Activated CD4-positive, alpha-beta T cell treated with anti-CD3 and anti-CD28 coated beads for 36 hours (primary cell): ENCODE results near the gene PRCC. TPM values are rescaled to one million over a fixed set of nuclear protein-coding genes. Genes with fewer than 3 reads are reported as not detected.
A peak's percentile ranks its signal among the peaks of the same experiment; 100 is the strongest.

Source experiments
- ATAC-seq: fragments of 200-7000 bp; cut with Tn5 transposase; one replicate; pipeline ENCODE4 v1.10.0; 2021; ENCODE audit warnings: mild to moderate bottlenecking, moderate library complexity
- CTCF ChIA-PET: fragments of 350-600 bp; sonication (Branson Sonifier 250); formaldehyde crosslinking; loops from one replicate; lab custom pipeline; 2021; ENCODE audit warnings: antibody characterized with exemption; lab: Charles Lee
- POLR2A ChIA-PET: fragments of 350-600 bp; sonication (Branson Sonifier 250); formaldehyde crosslinking; loops from one replicate; lab custom pipeline; 2021; ENCODE audit warnings: antibody characterized with exemption, inconsistent platforms; lab: Charles Lee
- DNase-seq: peaks from one replicate; pipeline ENCODE4 v3.0.0-alpha.2; 2020
- H3K27ac Mint-ChIP-seq: one replicate; pipeline ENCODE4 v1.8.0; 2021; ENCODE audit warnings: mixed read lengths
- H3K27me3 Mint-ChIP-seq: one replicate; pipeline ENCODE4 v1.8.0; 2021; ENCODE audit warnings: mixed read lengths
- H3K36me3 Mint-ChIP-seq: one replicate; pipeline ENCODE4 v1.8.0; 2021; ENCODE audit warnings: low read depth, mixed read lengths
- H3K4me1 Mint-ChIP-seq: one replicate; pipeline ENCODE4 v1.8.0; 2021; ENCODE audit warnings: mixed read lengths
- H3K4me3 Mint-ChIP-seq: one replicate; pipeline ENCODE4 v1.8.0; 2021; ENCODE audit warnings: mild to moderate bottlenecking, moderate library complexity, mixed read lengths
- H3K9me3 Mint-ChIP-seq: one replicate; pipeline ENCODE4 v1.8.0; 2021; ENCODE audit warnings: low read depth, mixed read lengths
- intact Hi-C, 2 experiments: fragments of 100-400 bp; cut with DNase I in 1 of 2; cut with micrococcal nuclease in 1 of 2; formaldehyde crosslinking; loops; one replicate each; pipeline versions ENCODE4 v1.14.2 to v1.15.1; 2022 to 2024; cut with DNase I, micrococcal nuclease
- total RNA-seq, 2 experiments: library from RNA; stranded (reverse); gene quantifications; one replicate each; pipeline ENCODE4 v1.2.3, GENCODE V29; 2021

PRCC gene
- total RNA-seq, 2 experiments from 2014 or later, result 80.4 to 110 TPM

DNA sequence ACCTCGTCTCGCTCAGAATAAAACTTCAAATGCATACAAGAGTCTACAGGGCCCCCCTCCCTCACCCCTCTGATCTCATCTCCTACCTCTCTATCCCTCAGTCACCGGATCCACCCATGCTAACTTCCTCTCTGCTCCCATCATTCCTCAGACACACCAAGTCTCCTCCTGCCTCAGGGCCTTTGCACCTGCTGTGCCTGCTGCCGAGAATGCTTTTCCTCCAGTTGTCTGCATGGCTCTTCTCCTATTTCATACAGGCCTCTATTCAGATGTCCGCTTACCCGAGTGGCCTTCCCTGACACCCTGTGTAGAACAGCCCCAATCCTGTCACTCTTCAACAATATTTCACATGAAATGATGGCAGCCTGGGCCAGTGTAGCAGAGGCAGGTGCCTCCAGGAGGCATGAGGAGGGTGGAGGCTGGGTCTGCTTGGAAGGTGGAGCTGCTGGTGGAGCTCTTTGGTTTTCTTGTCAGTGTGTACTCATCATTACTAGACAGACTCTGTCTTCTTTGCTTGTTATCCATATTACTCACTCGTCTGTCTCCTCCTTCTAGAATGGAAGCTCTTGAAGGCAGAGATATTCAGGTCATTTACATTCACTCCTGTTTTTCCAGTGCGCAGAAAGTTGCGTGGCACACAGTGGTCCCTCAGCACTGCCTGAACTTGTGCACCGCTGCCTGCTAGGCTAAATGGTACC lies 45.1 kb downstream of the PRCC start:
- peak; percentile 37 for DNase-seq
- Mint-ChIP-seq H3K27ac (peak overlapping the region; percentile 100), H3K27me3 (no peaks in the 10 kb centered on the region), H3K4me1 (peaks cover 70% of the 10 kb centered on the region), H3K36me3 (peaks cover 85% of the 10 kb centered on the region), H3K9me3 (no peaks in the 10 kb centered on the region), H3K4me3 (peak overlapping the region; percentile 93)
- POLR2A ChIA-PET, result interaction anchor here (1.0 to 1.1 kb wide), 2 partner anchors 45 to 47 kb away, joined by 3 read pairs; partner anchors contain the start of gene PRCC
- CTCF ChIA-PET, result interaction anchor here (0.6 to 5.6 kb wide), 6 partner anchors 10 to 86 kb away, joined by 3 to 28 read pairs (median 4); partner anchors contain the start of gene NTRK1
- no peak for ATAC-seq
- intact Hi-C loops, result loop anchor here in 1 of 2 experiments (5.0 kb wide), 1 partner anchor 50 kb away; the partner anchor contains the start of gene NTRK1

DNA sequence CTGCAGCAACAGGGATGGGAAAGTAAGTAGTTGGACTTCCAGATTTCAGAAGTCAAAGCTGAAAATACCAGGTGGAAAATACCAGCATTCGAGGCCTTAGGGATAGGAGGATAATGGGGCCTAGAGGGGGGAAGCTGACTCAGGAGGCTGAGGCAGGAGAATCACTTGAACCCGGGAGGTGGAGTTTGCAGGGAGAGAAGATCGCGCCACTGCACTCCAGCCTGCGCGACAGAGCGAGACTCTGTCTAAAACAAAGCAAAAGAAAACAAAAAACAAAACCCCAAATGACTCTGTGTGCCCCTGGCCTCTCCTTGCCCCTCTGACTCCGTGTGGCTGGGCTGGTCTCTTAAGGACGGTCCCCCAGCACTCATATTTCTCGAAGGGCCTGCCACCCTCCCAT lies 46.0 kb downstream of the PRCC start:
- Mint-ChIP-seq H3K4me3 (peak overlapping the region; percentile 93), H3K4me1 (peaks cover 66% of the 10 kb centered on the region), H3K36me3 (peaks cover 76% of the 10 kb centered on the region), H3K27ac (peak overlapping the region; percentile 100), H3K27me3 (no peaks in the 10 kb centered on the region), H3K9me3 (no peaks in the 10 kb centered on the region)
- intact Hi-C loops, result loop anchor here in 1 of 2 experiments (5.0 kb wide), 1 partner anchor 49 kb away; the partner anchor contains the start of gene NTRK1
- ChIA-PET POLR2A (interaction anchor here (0.9 to 1.1 kb wide), 3 partner anchors 11 to 46 kb away, joined by 3 read pairs; partner anchors contain the start of gene PRCC), CTCF (interaction anchor here (1.0 to 5.6 kb wide), 6 partner anchors 9 to 87 kb away, joined by 3 to 28 read pairs (median 5); partner anchors contain the start of genes INSRR and NTRK1)
- ATAC-seq (no peak), DNase-seq (no peak)

DNA sequence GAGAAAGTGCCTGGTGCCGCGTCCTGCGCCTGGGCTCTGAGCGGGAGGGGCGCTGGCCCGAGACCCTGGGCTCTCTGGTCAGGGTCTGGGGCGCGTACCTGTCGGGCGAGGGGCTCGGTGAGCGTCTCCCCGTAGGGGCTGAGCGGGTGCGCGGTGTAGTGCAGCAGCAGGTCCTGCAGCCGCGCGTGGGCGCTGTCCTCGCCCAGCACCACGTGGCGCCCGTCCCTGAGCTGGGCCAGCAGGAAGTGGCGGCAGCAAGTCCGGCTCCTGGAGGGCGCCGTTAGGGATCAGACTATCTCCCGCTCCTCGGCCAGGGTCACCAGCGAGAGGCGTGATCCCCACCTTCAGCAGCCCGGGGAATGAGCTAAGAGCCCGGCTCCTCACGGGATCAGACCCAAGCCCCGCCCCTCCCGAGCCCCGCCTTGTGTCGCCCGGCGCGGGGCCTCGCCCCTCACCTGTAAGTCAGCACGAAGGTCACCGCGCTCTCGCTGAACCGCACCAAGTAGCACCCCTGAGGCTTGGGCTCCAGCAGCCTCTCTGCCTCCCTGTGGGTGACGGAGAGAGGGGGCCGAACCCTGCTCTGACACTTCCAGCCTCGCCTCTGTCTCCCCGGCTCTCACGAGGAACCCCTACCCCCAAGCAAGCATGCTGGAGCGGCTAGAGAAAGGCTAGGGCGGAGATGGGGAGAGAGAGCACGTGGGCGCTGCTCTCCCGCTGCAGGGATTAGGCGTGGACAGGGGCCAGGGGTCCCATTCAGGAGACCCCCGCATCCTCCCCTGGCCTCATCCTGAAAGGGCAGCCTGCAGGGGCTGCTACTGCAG lies 46.6 kb downstream of the PRCC start:
- peak; percentile 86 for DNase-seq
- H3K27ac Mint-ChIP-seq, result peak overlapping the region; percentile 100
- intact Hi-C loops, result loop anchor here in 1 of 2 experiments (2.0 to 5.0 kb wide), 3 partner anchors 13 to 48 kb away; partner anchors contain the start of genes NTRK1 and PRCC
- ChIA-PET POLR2A (interaction anchor here (0.7 to 1.1 kb wide), 5 partner anchors 11 to 85 kb away, joined by 3 to 5 read pairs (median 3); partner anchors contain the start of genes ISG20L2 and PRCC), CTCF (interaction anchor here (0.7 to 5.6 kb wide), 7 partner anchors 8 to 88 kb away, joined by 3 to 28 read pairs (median 4); partner anchors contain the start of gene INSRR)
- H3K4me3 Mint-ChIP-seq, result peak overlapping the region; percentile 93
- ATAC-seq, result peak; percentile 38
- H3K36me3 Mint-ChIP-seq, result peaks cover 71% of the 10 kb centered on the region
- peaks cover 61% of the 10 kb centered on the region for H3K4me1 Mint-ChIP-seq
- H3K27me3 Mint-ChIP-seq, result no peaks in the 10 kb centered on the region
- no peaks in the 10 kb centered on the region for H3K9me3 Mint-ChIP-seq

DNA sequence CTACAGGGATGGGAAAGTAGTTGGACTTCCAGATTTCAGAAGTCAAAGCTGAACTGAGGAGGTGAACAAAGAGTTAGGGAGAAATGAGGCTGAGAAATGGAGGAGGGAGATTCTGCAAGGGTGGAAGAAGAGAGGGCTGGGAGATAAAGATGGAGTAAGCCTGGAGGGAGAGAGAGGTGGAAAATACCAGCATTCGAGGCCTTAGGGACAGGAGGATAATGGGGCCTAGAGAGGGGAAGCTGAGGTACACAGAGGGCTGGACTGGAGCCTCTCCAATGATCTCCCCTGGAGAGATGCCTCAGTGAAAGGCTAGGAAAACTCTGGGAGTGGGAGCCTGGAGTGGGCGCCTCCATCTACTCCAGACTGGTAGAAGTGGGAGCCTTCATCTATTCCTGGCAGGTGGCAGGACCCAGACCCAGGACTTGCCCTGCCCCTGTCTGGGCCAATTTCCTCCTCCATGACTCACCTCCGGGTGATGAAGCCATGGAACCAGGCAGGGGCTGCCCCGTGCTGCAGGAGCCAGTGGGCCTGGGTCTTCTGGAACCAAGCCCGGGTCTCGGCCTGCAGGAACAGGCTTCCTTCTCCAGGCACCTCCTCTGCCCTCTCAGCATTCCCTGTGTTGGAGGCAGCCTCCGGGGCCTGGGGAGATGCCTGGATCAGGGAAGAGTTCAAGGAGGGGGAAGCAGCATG lies 47.4 kb downstream of the PRCC start:
- Mint-ChIP-seq H3K27me3 (no peaks in the 10 kb centered on the region), H3K4me1 (peaks cover 56% of the 10 kb centered on the region), H3K4me3 (peak overlapping the region; percentile 93), H3K36me3 (peaks cover 65% of the 10 kb centered on the region), H3K9me3 (no peaks in the 10 kb centered on the region), H3K27ac (peak overlapping the region; percentile 100)
- ChIA-PET POLR2A (interaction anchor here (0.9 to 1.1 kb wide), 3 partner anchors 23 to 48 kb away, joined by 3 to 5 read pairs (median 3); partner anchors contain the start of gene PRCC), CTCF (interaction anchor here (0.7 to 5.6 kb wide), 8 partner anchors 8 to 88 kb away, joined by 3 to 28 read pairs (median 4); partner anchors contain the start of gene INSRR)
- DNase-seq (peak; percentile 74), ATAC-seq (no peak)
- intact Hi-C loops, result loop anchor here in 1 of 2 experiments (2.0 to 5.0 kb wide), 3 partner anchors 14 to 48 kb away; partner anchors contain the start of genes NTRK1 and PRCC

DNA sequence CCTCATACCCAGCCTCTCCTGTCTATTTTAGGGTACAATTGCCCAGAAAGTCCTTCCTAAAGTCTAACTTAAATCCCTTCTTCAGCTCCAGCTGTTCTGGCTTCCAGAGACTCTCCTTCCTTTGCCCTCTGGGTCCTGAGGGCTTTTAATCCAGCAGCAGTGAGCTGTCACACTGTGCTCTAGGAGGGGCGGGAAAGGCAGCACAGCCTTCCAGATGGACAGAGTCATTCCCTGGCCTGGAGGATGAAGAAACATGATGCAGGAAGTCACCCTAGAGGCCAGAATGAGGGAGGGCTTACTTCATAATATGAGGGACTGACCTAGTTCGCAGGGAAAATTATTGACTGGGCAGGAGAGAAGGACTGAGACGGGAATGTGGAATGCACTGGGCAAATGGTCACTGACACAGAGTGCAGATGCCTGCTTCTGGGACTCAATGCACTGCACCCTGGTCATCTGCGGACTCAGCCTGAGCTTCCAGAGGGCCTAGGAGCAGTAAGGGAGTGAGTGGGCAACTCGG lies 48.0 kb downstream of the PRCC start:
- ATAC-seq (no peak), DNase-seq (peak; percentile 5)
- Mint-ChIP-seq H3K4me3 (peak overlapping the region; percentile 93), H3K36me3 (peaks cover 60% of the 10 kb centered on the region), H3K27ac (peak overlapping the region; percentile 100), H3K9me3 (no peaks in the 10 kb centered on the region), H3K27me3 (no peaks in the 10 kb centered on the region), H3K4me1 (peaks cover 51% of the 10 kb centered on the region)
- ChIA-PET POLR2A (interaction anchor here (0.6 to 2.1 kb wide), 3 partner anchors 46 to 617 kb away, joined by 3 to 6 read pairs (median 3); partner anchors contain the start of genes ISG20L2 and METTL25B), CTCF (interaction anchor here (0.6 to 5.6 kb wide), 5 partner anchors 22 to 89 kb away, joined by 3 to 28 read pairs (median 8); partner anchors contain the start of genes INSRR and NTRK1)
- intact Hi-C loops, result loop anchor here in 1 of 2 experiments (2.0 kb wide), 2 partner anchors 15 to 49 kb away; partner anchors contain the start of gene PRCC

DNA sequence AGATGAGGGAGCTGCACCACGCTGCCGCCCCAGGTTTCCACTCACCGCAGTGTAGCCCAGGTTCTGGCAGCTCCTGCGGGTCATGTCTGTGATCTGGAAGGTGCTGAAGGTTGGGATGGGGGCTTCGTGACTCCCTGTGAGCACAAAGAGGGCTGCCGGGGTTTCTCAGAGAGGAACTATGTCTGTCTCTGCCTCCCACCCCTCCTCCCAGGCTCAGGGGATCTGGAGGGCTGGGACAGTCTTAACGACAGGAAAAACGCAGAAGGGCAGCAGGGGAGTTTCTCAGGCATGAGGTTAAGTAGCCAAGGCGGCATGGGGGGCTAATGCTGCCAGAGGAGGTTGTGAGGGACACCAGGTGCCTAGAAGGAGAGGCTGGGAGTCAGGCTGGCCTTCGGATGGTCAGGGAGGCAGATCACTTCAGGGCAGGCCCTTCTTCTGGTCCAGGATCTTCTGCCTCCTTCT lies 48.7 kb downstream of the PRCC start:
- Mint-ChIP-seq H3K27me3 (no peaks in the 10 kb centered on the region), H3K4me3 (peak overlapping the region; percentile 93), H3K27ac (peak overlapping the region; percentile 100), H3K4me1 (peaks cover 52% of the 10 kb centered on the region), H3K36me3 (peaks cover 56% of the 10 kb centered on the region), H3K9me3 (no peaks in the 10 kb centered on the region)
- ATAC-seq (no peak), DNase-seq (peak; percentile 22)
- CTCF ChIA-PET, result interaction anchor here (0.6 to 5.6 kb wide), 8 partner anchors 13 to 90 kb away, joined by 3 to 28 read pairs (median 3); partner anchors contain the start of genes INSRR, ISG20L2, METTL25B and NTRK1
- intact Hi-C loops, result loop anchor here (1.0 to 2.0 kb wide), 10 partner anchors 15 to 322 kb away; partner anchors contain the start of genes ISG20L2 (in 2 of the 2), METTL25B (in 2 of the 2), PRCC (in 2 of the 2) and ETV3 (in 1 of the 2)
- POLR2A ChIA-PET, result interaction anchor here (0.6 to 2.1 kb wide), 2 partner anchors 87 to 617 kb away, joined by 3 to 6 read pairs; partner anchors contain the start of genes ISG20L2 and METTL25B

DNA sequence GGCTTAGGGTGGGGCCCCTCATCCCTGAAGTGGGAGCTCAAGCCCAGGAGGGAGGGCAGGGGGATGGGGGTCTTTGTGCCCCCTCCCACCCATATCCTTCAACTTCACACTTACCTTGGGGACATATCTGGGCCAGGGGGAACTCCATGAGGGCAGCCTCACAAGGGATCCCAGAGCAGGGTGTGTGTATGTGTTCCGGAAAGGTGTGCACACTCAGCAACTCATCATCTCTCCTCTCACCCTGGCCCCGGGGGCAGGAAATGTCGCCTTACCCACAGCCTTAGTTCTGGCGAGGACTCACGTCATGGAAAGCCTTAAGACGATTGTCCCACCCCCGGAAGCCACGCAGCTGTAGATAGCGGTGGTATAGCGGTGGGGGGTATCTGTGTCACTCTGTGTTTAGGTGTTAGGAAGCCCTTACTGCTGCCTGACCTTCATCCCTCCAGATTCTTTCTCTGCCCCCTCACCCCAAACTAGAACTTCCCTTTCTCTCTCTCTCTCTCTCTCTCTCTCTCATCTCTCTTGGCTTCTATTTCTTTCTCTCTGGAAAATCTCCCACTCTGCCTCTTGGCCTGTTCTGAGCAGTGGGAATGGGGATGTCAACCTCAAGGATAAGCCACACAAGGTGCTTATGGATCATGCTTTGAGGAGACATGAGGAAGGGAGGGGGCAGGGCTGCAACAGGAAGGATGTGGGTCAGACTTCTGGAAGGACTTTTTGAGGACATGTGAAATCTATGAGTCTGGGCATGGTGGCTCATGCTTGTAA lies 49.4 kb downstream of the PRCC start, which contains the start of gene SH2D2A:
SH2D2A (minus strand) TSS at position 288 of the 768 bp plus-strand sequence; CDS start at position 148, 140 bp downstream.
- ChIA-PET CTCF (interaction anchor here (0.7 to 5.6 kb wide), 8 partner anchors 14 to 90 kb away, joined by 3 to 28 read pairs (median 3); partner anchors contain the start of genes INSRR, ISG20L2, METTL25B and NTRK1), POLR2A (interaction anchor here (0.7 to 2.1 kb wide), 2 partner anchors 17 to 88 kb away, joined by 3 to 6 read pairs; partner anchors contain the start of genes ISG20L2 and METTL25B)
- intact Hi-C loops, result loop anchor here (1.0 kb wide), 8 partner anchors 44 to 322 kb away; partner anchors contain the start of genes ISG20L2 (in 2 of the 2), METTL25B (in 2 of the 2), ETV3 (in 1 of the 2) and HDGF (in 1 of the 2)
- Mint-ChIP-seq H3K4me3 (peak within 1 kb of the TSS; percentile 93), H3K27ac (peak within 1 kb of the TSS; percentile 100), H3K27me3 (no peaks in the 10 kb centered on the region), H3K9me3 (no peaks in the 10 kb centered on the region), H3K4me1 (peaks cover 52% of the 10 kb centered on the region), H3K36me3 (peaks cover 49% of the 10 kb centered on the region)
- ATAC-seq (peak; percentile 91), DNase-seq (peak; percentile 97)

DNA sequence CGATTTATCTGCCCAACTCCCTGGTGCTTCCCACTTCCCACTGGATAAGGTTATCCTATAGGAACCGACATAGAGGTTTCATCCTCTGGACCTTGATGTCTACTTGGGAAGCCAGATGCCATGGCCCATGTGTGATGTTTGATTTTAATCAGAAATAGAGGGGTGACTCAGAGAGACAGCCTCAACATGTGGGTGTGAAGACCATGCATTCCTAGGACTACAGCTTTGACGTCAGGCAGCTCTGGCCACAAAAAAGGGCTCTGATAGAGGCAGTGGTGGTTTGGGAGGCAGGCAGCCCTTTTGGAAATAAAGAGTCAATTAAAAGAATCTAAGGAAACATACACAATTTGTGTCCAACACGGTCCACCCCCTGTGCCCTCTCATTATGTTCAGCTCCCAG lies 54.5 kb downstream of the PRCC start:
- ATAC-seq, result peak; percentile 86
- peak; percentile 75 for DNase-seq
- H3K27me3 Mint-ChIP-seq, result no peaks in the 10 kb centered on the region
- H3K4me1 Mint-ChIP-seq, result peaks cover 36% of the 10 kb centered on the region
- no peaks in the 10 kb centered on the region for H3K9me3 Mint-ChIP-seq
- H3K27ac Mint-ChIP-seq, result peak overlapping the region; percentile 70
- ChIA-PET CTCF (interaction anchor here (0.7 to 2.2 kb wide), 7 partner anchors 9 to 1933 kb away, joined by 3 to 12 read pairs (median 4); no protein-coding TSS in a partner anchor), POLR2A (interaction anchor here (0.6 to 1.2 kb wide), 3 partner anchors 12 to 1529 kb away, joined by 3 to 7 read pairs (median 4); no protein-coding TSS in a partner anchor)
- intact Hi-C loops, result no loop called here
- H3K4me3 Mint-ChIP-seq, result no peak overlapping the region
- no peaks in the 10 kb centered on the region for H3K36me3 Mint-ChIP-seq
